K562 treated with DMSO at 1 percent for 12 hours (cell line): ENCODE measurements around the gene SORBS1. TPM values are rescaled to one million over a fixed set of nuclear protein-coding genes. Genes with fewer than 3 reads are reported as not detected.

Source experiments
- total RNA-seq: library from RNA; unstranded; fragments of 300-600 nt; gene quantifications from 2 replicates; pipeline ENCODE4 v1.2.3, GENCODE V29; 2022; ENCODE audit not compliant: insufficient read depth

SORBS1 gene
- total RNA-seq, result 3.4 and 8.1 TPM in 2 replicates

DNA sequence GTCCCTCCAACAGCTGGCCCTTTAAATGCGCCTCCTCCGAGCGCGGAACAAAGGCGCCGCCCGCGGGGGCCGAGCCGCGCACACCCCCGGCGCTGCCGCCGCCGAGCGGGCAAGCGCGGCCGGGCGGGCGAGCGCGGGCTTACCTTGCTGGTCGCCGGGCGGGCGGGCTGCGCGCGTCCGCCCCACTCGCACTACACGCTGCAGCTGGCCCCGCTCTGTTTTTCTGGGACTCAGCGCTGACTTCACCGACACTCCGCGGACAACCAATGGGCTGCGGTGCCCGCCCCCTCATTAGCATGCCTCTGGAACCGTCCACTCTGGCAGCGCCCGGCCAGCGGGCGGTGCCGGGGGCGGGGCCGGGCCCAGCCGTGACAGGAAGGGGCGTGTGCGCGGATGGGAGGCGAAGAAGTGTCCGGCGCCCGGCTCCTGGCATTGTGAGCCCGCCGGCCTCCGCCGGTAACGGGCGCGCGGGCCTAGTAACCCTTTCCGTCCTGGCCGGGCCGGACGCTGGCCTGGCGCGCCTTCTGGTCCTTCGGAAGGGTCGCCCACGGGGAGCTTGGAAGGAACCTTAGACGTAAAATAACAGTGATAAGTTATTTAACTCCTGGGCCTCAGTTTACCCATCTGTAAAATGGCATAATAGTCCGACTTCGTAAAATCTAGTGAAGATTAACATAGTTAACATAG lies at the start of gene SORBS1:
Gene SORBS1, minus strand, starts transcription at position 195 of the 687 bp plus-strand sequence. CDS start 120,236 bp downstream, outside the sequence.

DNA sequence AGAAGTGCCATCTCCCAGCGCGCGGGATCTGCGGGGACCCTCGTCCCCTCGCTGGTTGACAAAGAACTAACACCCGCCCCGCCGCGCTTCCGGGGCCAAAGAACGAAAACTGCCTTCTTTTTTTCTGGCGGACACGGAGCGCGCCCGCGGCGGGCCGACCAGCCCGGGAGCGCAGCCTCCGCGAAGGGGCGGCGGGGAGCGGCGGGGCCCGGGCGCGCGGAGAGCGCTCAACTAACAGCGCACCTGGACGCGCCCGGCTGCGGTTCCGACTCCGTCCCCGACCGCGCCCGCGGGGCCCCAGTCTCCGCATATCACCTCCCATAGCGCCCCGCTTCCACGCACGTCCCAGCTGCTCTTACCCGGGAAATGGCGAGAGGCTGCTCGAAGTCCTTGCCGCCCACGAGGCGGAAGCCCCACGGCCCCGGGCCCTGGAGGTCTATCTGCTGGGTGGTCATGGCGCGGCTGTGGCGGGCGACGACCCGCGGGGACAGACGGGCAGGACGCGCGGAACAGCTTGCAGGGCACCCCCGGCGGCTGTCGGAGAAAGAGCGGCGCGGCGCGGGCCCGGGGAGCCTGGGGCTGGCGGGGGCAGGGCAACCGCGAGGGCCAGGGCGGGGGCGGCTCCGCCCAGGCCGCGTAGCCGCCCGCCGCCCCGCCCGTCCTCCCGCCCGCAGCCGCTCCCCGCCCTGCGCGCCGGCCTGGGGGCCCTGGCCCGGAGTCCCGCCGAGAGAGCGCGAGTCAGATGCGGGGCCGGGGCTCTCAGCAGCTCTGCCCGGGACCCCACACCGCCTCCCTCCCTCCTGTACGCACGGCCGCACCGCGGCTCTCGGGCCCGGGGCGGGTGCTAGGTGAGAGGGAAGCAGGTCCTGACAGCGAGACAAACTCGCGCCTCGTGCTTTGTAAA lies 270.5 kb downstream of the SORBS1 start, which contains the start of gene PDLIM1:
Gene PDLIM1, minus strand, starts transcription at position 543 of the 904 bp plus-strand sequence. Its CDS starts 88 bp downstream, at position 455.

Other genes with a start within 250 kb of the SORBS1 start
- 12.8 and 27.1 TPM in 2 replicates for gene ALDH18A1, start 95.3 kb upstream of the SORBS1 start, total RNA-seq
- 7.4 and 13.1 TPM in 2 replicates for gene TCTN3, start 132.6 kb upstream of the SORBS1 start, total RNA-seq
- gene ENTPD1, start 194.8 kb upstream of the SORBS1 start, total RNA-seq, result 0.83 and 2.0 TPM in 2 replicates